Measurements from ENCODE around the gene TEKT1. TPM values are rescaled to one million over a fixed set of nuclear protein-coding genes. Genes with fewer than 3 reads are reported as not detected.
A peak's percentile ranks its signal among the peaks of the same experiment; 100 is the strongest.

The TEKT1 gene
- total RNA-seq, 2 donors from 2014 or later: not detected

DNA sequence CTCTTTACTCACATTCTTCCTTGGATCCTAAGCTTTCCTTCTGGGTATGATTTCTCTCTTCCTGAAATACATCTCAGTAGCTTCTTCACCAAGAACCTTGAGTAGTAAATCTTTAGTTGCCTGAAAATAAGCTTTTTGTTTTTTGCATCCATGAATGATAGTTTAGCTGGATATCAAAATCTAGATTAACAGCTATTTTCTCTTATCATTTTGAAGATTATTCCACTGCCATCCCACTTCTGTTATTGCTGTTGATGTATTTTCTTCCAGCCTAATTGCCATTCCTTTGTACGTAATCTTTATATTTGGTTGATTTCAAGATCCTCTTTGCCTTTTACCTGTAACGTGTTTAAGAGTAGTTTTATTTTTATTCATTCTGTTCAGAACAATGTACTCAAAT is 63.1 kb downstream of the TEKT1 start:
- H3K27ac ChIP-seq: no peak overlapping the region
- no peak overlapping the region for H3K4me3 ChIP-seq
- H3K27me3 ChIP-seq: no peaks in the 10 kb centered on the region
- no peak for TF ChIP-seq POLR2A (IDR thresholded peaks at IDR 0.05)
- TF ChIP-seq CTCF (IDR thresholded peaks at IDR 0.05): no peak
- intact Hi-C loops (cut with DNase I): no loop called here
- peaks cover 0 to 5% (median 2%) of the 10 kb centered on the region in 3 donors for H3K9me3 ChIP-seq
- no peaks in the 10 kb centered on the region for H3K4me1 ChIP-seq
- no peak for DNase-seq
- WGBS, 2 donors: 86 to 87% methylated on average over 2 of the region's 2 CpGs
- ATAC-seq: no peak
- no peaks in the 10 kb centered on the region for H3K36me3 ChIP-seq (replicated peaks in 1 of 2; ENCODE audit: insufficient read depth in 1 of 2, low read depth in 2 of 2)

DNA sequence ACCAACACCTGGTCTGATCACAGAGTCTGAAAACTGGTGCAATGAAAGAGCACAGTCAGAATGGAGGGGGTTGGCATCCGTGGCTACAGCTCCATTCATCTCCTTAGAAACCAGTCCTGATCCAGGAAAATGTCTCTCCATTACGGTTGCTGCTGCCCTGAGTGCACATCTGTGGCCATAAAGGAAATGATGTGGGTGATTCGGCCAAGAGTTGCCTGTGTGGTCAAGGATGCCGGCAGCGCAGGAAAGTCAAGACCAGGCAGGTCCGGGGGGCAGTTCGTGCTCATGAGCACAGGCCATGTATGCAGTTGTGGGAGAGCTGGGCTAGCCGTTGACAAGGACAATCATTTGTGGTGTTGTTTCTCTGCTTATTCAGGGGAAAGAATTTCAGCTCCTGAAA is 69.8 kb downstream of the TEKT1 start:
- DNase-seq: no peak
- ATAC-seq: no peak
- WGBS, 2 donors: 71 to 74% methylated on average over 8 of the region's 8 CpGs
- Histone ChIP-seq H3K4me3 (no peak overlapping the region), H3K4me1 (no peaks in the 10 kb centered on the region), H3K27me3 (no peaks in the 10 kb centered on the region), H3K36me3 (replicated peaks in 1 of 2; ENCODE audit: insufficient read depth in 1 of 2, low read depth in 2 of 2) (no peaks in the 10 kb centered on the region), H3K9me3 (no peaks in the 10 kb centered on the region), H3K27ac (no peak overlapping the region)
- TF ChIP-seq CTCF (IDR thresholded peaks at IDR 0.05): no peak
- TF ChIP-seq POLR2A (IDR thresholded peaks at IDR 0.05): no peak
- intact Hi-C loops (cut with DNase I): no loop called here

GRCh38 chr17:6757747-6758146 is 73.8 kb downstream of the TEKT1 start:
- 90 to 93% methylated on average over 2 of the region's 2 CpGs for WGBS, 2 donors
- no peaks in the 10 kb centered on the region for H3K9me3 ChIP-seq
- no peak overlapping the region for H3K27ac ChIP-seq
- intact Hi-C loops (cut with DNase I): no loop called here
- H3K4me1 ChIP-seq: no peaks in the 10 kb centered on the region
- H3K36me3 ChIP-seq (replicated peaks in 1 of 2; ENCODE audit: insufficient read depth in 1 of 2, low read depth in 2 of 2): no peaks in the 10 kb centered on the region
- no peak for ATAC-seq
- no peak for DNase-seq
- no peak overlapping the region for H3K4me3 ChIP-seq
- H3K27me3 ChIP-seq: no peaks in the 10 kb centered on the region
- no peak for TF ChIP-seq CTCF (IDR thresholded peaks at IDR 0.05)

DNA sequence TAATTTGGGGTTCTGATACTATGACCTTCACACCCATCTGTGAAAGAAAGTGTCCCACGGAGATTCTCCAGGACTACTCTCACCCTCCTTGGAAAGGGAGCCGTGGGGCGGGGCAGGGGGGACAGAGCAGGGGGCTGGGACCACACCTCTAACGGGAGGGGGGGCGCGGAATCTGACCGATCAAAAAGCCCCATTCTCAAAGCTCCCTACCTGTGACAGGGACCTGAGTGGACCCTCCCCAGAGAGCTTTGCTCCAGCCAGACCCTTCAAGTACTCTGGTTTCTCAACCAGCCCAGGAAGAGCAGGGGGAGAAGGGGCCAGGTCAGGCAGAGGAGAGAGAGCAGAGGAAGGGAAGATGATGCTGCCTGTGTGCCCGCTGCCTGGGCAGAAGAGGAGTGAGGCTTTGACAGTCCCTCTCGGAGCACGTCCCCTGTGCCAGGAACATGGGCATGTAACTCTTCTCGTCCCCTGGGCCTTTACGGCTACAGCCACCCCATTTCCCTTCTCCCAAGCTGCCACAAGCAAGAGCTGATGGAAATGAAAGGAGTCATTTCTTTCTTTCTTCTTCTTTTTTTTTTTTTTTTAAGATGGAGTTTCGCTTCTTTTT is 75.0 kb downstream of the TEKT1 start:
- Histone ChIP-seq H3K4me1 (no peaks in the 10 kb centered on the region), H3K36me3 (replicated peaks in 1 of 2; ENCODE audit: insufficient read depth in 1 of 2, low read depth in 2 of 2) (no peaks in the 10 kb centered on the region), H3K9me3 (no peaks in the 10 kb centered on the region), H3K27me3 (no peaks in the 10 kb centered on the region), H3K4me3 (no peak overlapping the region), H3K27ac (peak overlapping the region in 1 of 4 donors; percentile 63)
- WGBS, 2 donors: 53 to 59% methylated on average over 11 to 12 of the region's 13 CpGs
- TF ChIP-seq POLR2A (IDR thresholded peaks at IDR 0.05) (no peak), CTCF (IDR thresholded peaks at IDR 0.05) (no peak)
- DNase-seq (no peak), ATAC-seq (no peak)
- intact Hi-C loops (cut with DNase I): no loop called here

GRCh38 chr17:6755731-6756184 is 75.8 kb downstream of the TEKT1 start, which contains the start of gene XAF1:
Gene XAF1, plus strand, starts transcription at chr17:6756046. Its CDS starts 33 bp downstream, at chr17:6756079.
- no peak within 1 kb of the TSS for H3K4me3 ChIP-seq
- no peaks in the 10 kb centered on the region for H3K36me3 ChIP-seq (replicated peaks in 1 of 2; ENCODE audit: insufficient read depth in 1 of 2, low read depth in 2 of 2)
- TF ChIP-seq POLR2A (IDR thresholded peaks at IDR 0.05) (no peak), CTCF (IDR thresholded peaks at IDR 0.05) (no peak)
- no peaks in the 10 kb centered on the region for H3K9me3 ChIP-seq
- peak within 1 kb of the TSS in 3 of 4 donors; percentile 58 to 63 (median 59) for H3K27ac ChIP-seq
- WGBS, 2 donors: 52 to 56% methylated on average over 11 to 14 of the region's 14 CpGs
- DNase-seq: peak in 1 of 4 donors; percentile 27
- intact Hi-C loops (cut with DNase I): no loop called here
- H3K27me3 ChIP-seq: no peaks in the 10 kb centered on the region
- ATAC-seq: no peak
- no peaks in the 10 kb centered on the region for H3K4me1 ChIP-seq
